GM21367 (cell line): ENCODE measurements around the gene OR6P1.

Source experiments
- ATAC-seq: cut with Tn5 transposase; IDR thresholded peaks from one replicate; pipeline ENCODE4 v1.9.1; 2021; ENCODE audit not compliant: unreplicated experiment

Gene OR6P1

DNA sequence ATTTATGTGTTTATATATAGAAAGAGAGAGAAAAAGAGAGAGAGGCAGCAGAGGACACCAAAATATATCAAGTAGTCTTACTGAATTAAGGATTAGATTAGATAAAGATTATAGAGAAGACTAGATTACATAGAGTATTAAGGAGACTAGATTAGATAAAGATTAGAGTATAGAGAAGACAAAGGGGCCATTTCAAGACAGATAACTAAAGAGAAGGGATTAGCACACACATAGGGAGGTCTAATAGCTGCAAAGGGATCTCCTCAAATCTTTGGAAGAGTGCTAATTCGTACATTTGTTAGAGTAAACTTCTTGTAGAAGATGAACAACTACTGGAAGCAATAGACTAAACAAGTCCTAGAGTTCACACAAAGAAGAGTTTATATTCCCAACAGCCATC lies 50.4 kb downstream of the OR6P1 start:
- no peak for ATAC-seq

- ATAC-seq, result no peak
These were observed 53.4 kb downstream of the OR6P1 start for GRCh38 chr1:158516966-158517365.
